K562 (cell line): ENCODE data around the gene ITIH3. TPM values are rescaled to one million over a fixed set of nuclear protein-coding genes. Genes with fewer than 3 reads are reported as not detected.

Experiments used
- KLF13 ChIP-seq: fragments of 450-650 bp; IDR thresholded peaks from 2 replicates; pipeline ENCODE4 v1.6.1; 2016; ENCODE audit warnings: missing genetic modification characterization, low read depth, mild to moderate bottlenecking, missing compliant biosample characterization, moderate library complexity, borderline replicate concordance
- RREB1 ChIP-seq: fragments of 250-450 bp; sonication (Bioruptor Pico); IDR thresholded peaks from 2 replicates; pipeline ENCODE4 v1.4.0; 2020
- U2AF1 ChIP-seq: fragments of 200-400 bp; formaldehyde crosslinking; optimal IDR thresholded peaks from 2 replicates; pipeline ENCODE3; 2017; ENCODE audit warnings: mild to moderate bottlenecking, low read depth, low read length, moderate library complexity
- polyA plus RNA-seq, 8 experiments: library from polyadenylated mRNA; depleted of rRNA in 4 of 8; stranded (reverse) in 5 of 8; unstranded in 3 of 8; fragments of >200 nt; fragmentation: Nextera tagmentation in 2 of 8; fragmentation: Illumina TruSeq in 1 of 8; extraction: Ambion mirVana in 2 of 8; extraction: Trizol in 1 of 8; gene quantifications; 2 replicates each; pipeline versions ENCODE4 v1.2.1 to v1.2.3, GENCODE V29; 2011 to 2014; ENCODE audit warnings: inconsistent platforms in 1 of 8, missing spikeins in 1 of 8
- total RNA-seq, 7 experiments: library from RNA; depleted of rRNA in 6 of 7; stranded (reverse); fragments of >200 nt in 6 of 7; fragmentation: Illumina TruSeq in 2 of 7; extraction: Trizol in 2 of 7; gene quantifications; 2 replicates each; pipeline versions ENCODE4 v1.2.1 to v1.2.3, GENCODE V29; 2011 to 2021; ENCODE audit warnings: low replicate concordance in 1 of 7
- TF ChIP-seq, protein P1 (sequence below): sonication (generic); formaldehyde crosslinking; IDR thresholded peaks from 2 replicates; pipeline ENCODE4 v1.8.0; 2022; ENCODE audit warnings: mild to moderate bottlenecking, missing genetic modification reagents
- TF ChIP-seq, protein P2 (sequence below), 3 experiments: IDR thresholded peaks in 2 of 3; conservative IDR thresholded peaks in 1 of 3; 2 replicates each; pipeline ENCODE4 v1.5.1; 2011 to 2012; ENCODE audit warnings: low read length in 3 of 3, mild to moderate bottlenecking in 3 of 3, control low read depth in 2 of 3, improper control_type of control experiment in 1 of 3, inconsistent platforms in 1 of 3, low read depth in 1 of 3, mixed read lengths in 1 of 3, moderate library complexity in 1 of 3; ENCODE audit not compliant: insufficient read depth in 2 of 3

Gene ITIH3
- total and polyA plus RNA-seq, 9 of the 15 experiments (the other 6 are each of a cell fraction or from before 2014, with no cell fraction given), result 0.07 to 0.35 TPM; not detected in 7

DNA sequence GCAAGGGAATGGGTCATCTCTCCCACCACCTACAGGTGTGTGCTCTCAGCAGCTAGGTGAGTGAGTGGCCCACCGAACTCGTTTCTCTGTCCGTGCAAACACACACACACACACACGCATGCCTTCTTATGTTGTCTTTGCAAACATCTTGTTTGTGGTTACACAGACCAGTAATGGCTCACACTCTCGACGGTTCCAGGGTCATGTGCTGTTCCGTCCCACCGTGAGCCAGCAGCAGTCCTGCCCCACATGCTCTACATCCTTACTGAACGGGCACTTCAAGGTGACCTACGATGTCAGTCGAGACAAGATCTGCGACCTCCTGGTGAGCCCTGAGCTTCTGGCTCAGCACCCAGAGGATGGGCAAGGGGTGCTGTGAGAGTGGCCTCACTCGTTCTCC, 12.9 kb upstream of the ITIH3 start (continued):
- TF ChIP-seq KLF13 (tag) (no peak), RREB1 (CRISPR knock-in tag) (no peak), U2AF1 (no peak)
- TF ChIP-seq, protein P1, sequence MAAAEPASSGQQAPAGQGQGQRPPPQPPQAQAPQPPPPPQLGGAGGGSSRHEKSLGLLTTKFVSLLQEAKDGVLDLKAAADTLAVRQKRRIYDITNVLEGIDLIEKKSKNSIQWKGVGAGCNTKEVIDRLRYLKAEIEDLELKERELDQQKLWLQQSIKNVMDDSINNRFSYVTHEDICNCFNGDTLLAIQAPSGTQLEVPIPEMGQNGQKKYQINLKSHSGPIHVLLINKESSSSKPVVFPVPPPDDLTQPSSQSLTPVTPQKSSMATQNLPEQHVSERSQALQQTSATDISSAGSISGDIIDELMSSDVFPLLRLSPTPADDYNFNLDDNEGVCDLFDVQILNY, result no peak
- TF ChIP-seq, protein P2, sequence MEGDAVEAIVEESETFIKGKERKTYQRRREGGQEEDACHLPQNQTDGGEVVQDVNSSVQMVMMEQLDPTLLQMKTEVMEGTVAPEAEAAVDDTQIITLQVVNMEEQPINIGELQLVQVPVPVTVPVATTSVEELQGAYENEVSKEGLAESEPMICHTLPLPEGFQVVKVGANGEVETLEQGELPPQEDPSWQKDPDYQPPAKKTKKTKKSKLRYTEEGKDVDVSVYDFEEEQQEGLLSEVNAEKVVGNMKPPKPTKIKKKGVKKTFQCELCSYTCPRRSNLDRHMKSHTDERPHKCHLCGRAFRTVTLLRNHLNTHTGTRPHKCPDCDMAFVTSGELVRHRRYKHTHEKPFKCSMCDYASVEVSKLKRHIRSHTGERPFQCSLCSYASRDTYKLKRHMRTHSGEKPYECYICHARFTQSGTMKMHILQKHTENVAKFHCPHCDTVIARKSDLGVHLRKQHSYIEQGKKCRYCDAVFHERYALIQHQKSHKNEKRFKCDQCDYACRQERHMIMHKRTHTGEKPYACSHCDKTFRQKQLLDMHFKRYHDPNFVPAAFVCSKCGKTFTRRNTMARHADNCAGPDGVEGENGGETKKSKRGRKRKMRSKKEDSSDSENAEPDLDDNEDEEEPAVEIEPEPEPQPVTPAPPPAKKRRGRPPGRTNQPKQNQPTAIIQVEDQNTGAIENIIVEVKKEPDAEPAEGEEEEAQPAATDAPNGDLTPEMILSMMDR (IDR thresholded peaks at IDR 0.05 in 2 of 3, conservative IDR thresholded peaks at IDR 0.05 in 1 of 3; ENCODE audit: insufficient read depth in 2 of 3, low read depth in 1 of 3, low read length in 3 of 3), result no peak
